Measurements from ENCODE around the gene FOXE1. TPM values are rescaled to one million over a fixed set of nuclear protein-coding genes. Genes with fewer than 3 reads are reported as not detected.

The FOXE1 gene
- polyA plus RNA-seq, 4 donors: 0.05 to 0.07 TPM; not detected in 2

GRCh38 chr9:97905228-97905627 is 52.2 kb downstream of the FOXE1 start:
- DNase-seq (ENCODE audit: low read depth in 4 of 4, low spot score in 2 of 4): no peak

Other genes with a start within 250 kb of the FOXE1 start
- 10 to 100 TPM; 27.7 to 47.5 (median 35.8) TPM for gene TSTD2, start 219.9 kb upstream of the FOXE1 start, polyA plus RNA-seq (ENCODE audit: insufficient read length in 4 of 4)
- 10 to 100 TPM; 39.9 to 56.0 (median 47.6) TPM for gene NCBP1, start 219.4 kb upstream of the FOXE1 start, polyA plus RNA-seq (ENCODE audit: insufficient read length in 4 of 4)
- gene XPA, start 155.9 kb upstream of the FOXE1 start, polyA plus RNA-seq (ENCODE audit: insufficient read length in 4 of 4): 10 to 100 TPM; 34.6 to 39.0 (median 37.1) TPM
- 10 to 100 TPM; 19.2 to 22.9 (median 20.6) TPM for gene TRMO, start 69.3 kb downstream of the FOXE1 start, polyA plus RNA-seq (ENCODE audit: insufficient read length in 4 of 4)
- gene HEMGN, start 84.9 kb downstream of the FOXE1 start, polyA plus RNA-seq (ENCODE audit: insufficient read length in 4 of 4): 10 to 100 TPM in 1 of 4 donors, 1 to 10 TPM in 3; 2.1 to 10.7 (median 2.5) TPM
- 100 to 1,000 TPM; 221 to 258 (median 232) TPM for gene ANP32B, start 130.1 kb downstream of the FOXE1 start, polyA plus RNA-seq (ENCODE audit: insufficient read length in 4 of 4)
- gene NANS, start 203.5 kb downstream of the FOXE1 start, polyA plus RNA-seq (ENCODE audit: insufficient read length in 4 of 4): 10 to 100 TPM; 38.2 to 43.9 (median 41.0) TPM

Measured in left renal cortex interstitium (tissue), 4 donors.